IMR-90 (cell line): ENCODE measurements around the gene DPP10. TPM values are rescaled to one million over a fixed set of nuclear protein-coding genes. Genes with fewer than 3 reads are reported as not detected.

Experiments
- ATAC-seq: fragments of 200-7000 bp; cut with Tn5 transposase; 2 replicates; pipeline ENCODE4 v1.9.1; 2020; ENCODE audit warnings: low read depth, mild to moderate bottlenecking, moderate library complexity
- BruUV-seq: library from RNA; stranded (reverse); fragments of 400-500 nt; replicated peaks from 2 replicates; lab custom pipeline; 2021; lab: Mats Ljungman, UMichigan
- CTCF ChIA-PET: fragments of 300-600 bp; formaldehyde crosslinking; extraction: SDS; loops from one replicate; lab custom pipeline; 2021; ENCODE audit warnings: antibody characterized with exemption; lab: Yijun Ruan, JAX
- POLR2A ChIA-PET: fragments of 300-600 bp; sonication (Branson Sonifier 250); formaldehyde crosslinking; loops from one replicate; lab custom pipeline; 2022; ENCODE audit warnings: antibody characterized with exemption; ENCODE audit not compliant: unreplicated experiment; lab: Charles Lee
- DNase-seq: peaks from one replicate; pipeline ENCODE4 v3.0.0; 2013
- H2AFZ ChIP-seq: replicated peaks from 2 replicates; pipeline ENCODE3; 2013; ENCODE audit warnings: low read length, mild to moderate bottlenecking; ENCODE audit not compliant: poor library complexity
- H2AK5ac ChIP-seq: 2 replicates; pipeline ENCODE4 v1.6.1; 2013; ENCODE audit warnings: low read depth, low read length, inconsistent platforms
- H2AK9ac ChIP-seq: replicated peaks from 2 replicates; pipeline ENCODE3; 2013; ENCODE audit warnings: mild to moderate bottlenecking, low read depth, low read length, moderate library complexity; ENCODE audit not compliant: poor library complexity
- H2BK120ac ChIP-seq: 2 replicates; pipeline ENCODE4 v1.6.1; 2013; ENCODE audit warnings: low read depth, low read length, inconsistent platforms
- H2BK15ac ChIP-seq: 3 replicates; pipeline ENCODE4 v1.6.1; 2013; ENCODE audit warnings: low read depth, low read length, inconsistent platforms
- H2BK20ac ChIP-seq: 2 replicates; pipeline ENCODE4 v1.6.1; 2013; ENCODE audit warnings: low read depth, mild to moderate bottlenecking, inconsistent platforms, low read length, moderate library complexity
- H2BK5ac ChIP-seq: 2 replicates; pipeline ENCODE4 v1.6.1; 2013; ENCODE audit warnings: mild to moderate bottlenecking, low read depth, low read length, inconsistent platforms; ENCODE audit not compliant: poor library complexity, severe bottlenecking
- H3K14ac ChIP-seq: replicated peaks from 2 replicates; pipeline ENCODE4 v1.6.1; 2013; ENCODE audit warnings: low read depth, low read length, inconsistent platforms
- H3K18ac ChIP-seq: 2 replicates; pipeline ENCODE4 v1.6.1; 2013; ENCODE audit warnings: low read depth, low read length, control low read depth
- H3K23ac ChIP-seq: 2 replicates; pipeline ENCODE4 v1.6.1; 2013; ENCODE audit warnings: low read depth, low read length, inconsistent platforms
- H3K27ac ChIP-seq: 2 replicates; pipeline ENCODE4 v1.5.1; 2013; ENCODE audit warnings: mild to moderate bottlenecking, control low read depth, low read length; ENCODE audit not compliant: insufficient read depth
- H3K27me3 ChIP-seq: 2 replicates; pipeline ENCODE4 v1.6.1; 2013; ENCODE audit warnings: low read length; ENCODE audit not compliant: control insufficient read depth, insufficient read depth
- H3K36me3 ChIP-seq: 2 replicates; pipeline ENCODE4 v1.6.1; 2013; ENCODE audit warnings: low read length, mixed read lengths; ENCODE audit not compliant: control insufficient read depth, insufficient read depth
- H3K4ac ChIP-seq: 2 replicates; pipeline ENCODE4 v1.6.1; 2013; ENCODE audit warnings: low read depth, low read length, inconsistent platforms
- H3K4me1 ChIP-seq: 2 replicates; pipeline ENCODE4 v1.6.1; 2013; ENCODE audit warnings: low read length, mixed read lengths; ENCODE audit not compliant: control insufficient read depth, insufficient read depth
- H3K4me2 ChIP-seq: 2 replicates; pipeline ENCODE4 v1.6.1; 2013; ENCODE audit warnings: low read depth, mild to moderate bottlenecking, control low read depth, low read length, moderate library complexity
- H3K4me3 ChIP-seq: 2 replicates; pipeline ENCODE4 v1.5.1; 2013; ENCODE audit warnings: low read depth, mild to moderate bottlenecking, control low read depth, low read length, moderate library complexity; ENCODE audit not compliant: insufficient read depth
- H3K56ac ChIP-seq: 2 replicates; pipeline ENCODE4 v1.6.1; 2013; ENCODE audit warnings: low read length, inconsistent platforms; ENCODE audit not compliant: insufficient read depth; ENCODE audit errors: extremely low read depth
- H3K79me1 ChIP-seq, 2 experiments: 2 replicates each; pipeline ENCODE4 v1.6.1; 2013; ENCODE audit warnings: low read length in 2 of 2, inconsistent platforms in 1 of 2, low read depth in 1 of 2
- H3K9ac ChIP-seq: 2 replicates; pipeline ENCODE4 v1.6.1; 2013; ENCODE audit warnings: low read depth, low read length, control low read depth
- H3K9me1 ChIP-seq: 2 replicates; pipeline ENCODE4 v1.6.1; 2013; ENCODE audit warnings: low read length, inconsistent platforms; ENCODE audit not compliant: insufficient read depth
- H3K9me3 ChIP-seq: 2 replicates; pipeline ENCODE4 v1.6.1; 2013; ENCODE audit warnings: low read length; ENCODE audit not compliant: control insufficient read depth, insufficient read depth
- H4K20me1 ChIP-seq: 2 replicates; pipeline ENCODE4 v1.6.1; 2013; ENCODE audit warnings: low read length, inconsistent platforms; ENCODE audit not compliant: insufficient read depth
- H4K5ac ChIP-seq: 2 replicates; pipeline ENCODE4 v1.6.1; 2013; ENCODE audit warnings: mild to moderate bottlenecking, low read depth, low read length, control low read depth
- H4K8ac ChIP-seq, 2 experiments: 2 replicates each; pipeline ENCODE4 v1.6.1; 2013; ENCODE audit warnings: low read depth in 2 of 2, low read length in 2 of 2, control low read depth in 1 of 2, inconsistent platforms in 1 of 2
- H4K91ac ChIP-seq: 2 replicates; pipeline ENCODE4 v1.6.1; 2013; ENCODE audit warnings: low read depth, low read length, inconsistent platforms; ENCODE audit not compliant: insufficient read depth
- BHLHE40 ChIP-seq: fragments of 150-350 bp; IDR thresholded peaks from 2 replicates; pipeline ENCODE4 v1.6.1; 2016; ENCODE audit warnings: mild to moderate bottlenecking, low read depth, low read length
- CTCF ChIP-seq: conservative IDR thresholded peaks from 2 replicates; pipeline ENCODE4 v1.5.1; 2012; ENCODE audit warnings: mild to moderate bottlenecking, low read depth, low read length, improper control_type of control experiment
- ELK1 ChIP-seq: fragments of 150-350 bp; IDR thresholded peaks from 2 replicates; pipeline ENCODE4 v1.6.1; 2016; ENCODE audit warnings: low read depth, mild to moderate bottlenecking, low read length, moderate library complexity, borderline replicate concordance
- FOS ChIP-seq: fragments of 150-350 bp; IDR thresholded peaks from 2 replicates; pipeline ENCODE4 v1.6.1; 2016; ENCODE audit warnings: low read depth, low read length
- MAFK ChIP-seq: IDR thresholded peaks from 2 replicates; pipeline ENCODE4 v1.6.1; 2012; ENCODE audit warnings: low read depth, low read length, improper control_type of control experiment
- MAZ ChIP-seq: IDR thresholded peaks from 2 replicates; pipeline ENCODE4 v1.6.1; 2012; ENCODE audit warnings: low read depth, mild to moderate bottlenecking, low read length, improper control_type of control experiment, moderate library complexity, borderline replicate concordance
- MXI1 ChIP-seq: IDR thresholded peaks from 2 replicates; pipeline ENCODE4 v1.6.1; 2012; ENCODE audit warnings: low read depth, mild to moderate bottlenecking, low read length, moderate library complexity, borderline replicate concordance
- NFE2L2 ChIP-seq: fragments of 150-350 bp; IDR thresholded peaks from 2 replicates; pipeline ENCODE4 v1.6.1; 2016; ENCODE audit warnings: low read depth, mild to moderate bottlenecking, low read length
- POLR2A ChIP-seq: IDR thresholded peaks from 2 replicates; pipeline ENCODE4 v1.6.1; 2012; ENCODE audit warnings: mild to moderate bottlenecking, low read depth, low read length
- RAD21 ChIP-seq: IDR thresholded peaks from 2 replicates; pipeline ENCODE4 v1.6.1; 2012; ENCODE audit warnings: low read length, improper control_type of control experiment
- RCOR1 ChIP-seq: IDR thresholded peaks from 2 replicates; pipeline ENCODE4 v1.6.1; 2012; ENCODE audit warnings: mild to moderate bottlenecking, low read length, improper control_type of control experiment; ENCODE audit not compliant: insufficient replicate concordance
- RFX5 ChIP-seq: IDR thresholded peaks from 2 replicates; pipeline ENCODE4 v1.8.0; 2012; ENCODE audit warnings: low read depth, mild to moderate bottlenecking, low read length, moderate library complexity
- SMC3 ChIP-seq: fragments of 150-350 bp; IDR thresholded peaks from 2 replicates; pipeline ENCODE4 v1.6.1; 2016; ENCODE audit warnings: low read depth, mild to moderate bottlenecking, antibody characterized with exemption, low read length, moderate library complexity
- USF2 ChIP-seq: fragments of 150-350 bp; IDR thresholded peaks from 2 replicates; pipeline ENCODE4 v1.6.1; 2017; ENCODE audit warnings: mild to moderate bottlenecking, antibody characterized with exemption, low read length, low read depth
- WGBS, 2 experiments: methylation state at CpG; one replicate each; pipeline versions ENCODE4 v1.1.5 to v1.1.7; 2013; ENCODE audit warnings: missing lambda C conversion rate in 2 of 2; ENCODE audit not compliant: insufficient read length in 1 of 2; ENCODE audit errors: extremely low coverage in 2 of 2; 5-methylcytosine and 5-hydroxymethylcytosine counted together
- dilution Hi-C: fragments of 300-500 bp; cut with HindIII; formaldehyde crosslinking; loops from one replicate; pipeline ENCODE4 v1.14.3; 2018; ENCODE audit warnings: low sequenced_read_pairs; ENCODE audit not compliant: unreplicated experiment
- in situ Hi-C: fragments of 300-500 bp; cut with MboI; formaldehyde crosslinking; loops from 3 replicates; pipeline ENCODE4 v1.14.3; 2019; ENCODE audit warnings: low sequenced_read_pairs, inconsistent platforms, mixed read lengths
- intact Hi-C: fragments of 100-400 bp; cut with micrococcal nuclease; formaldehyde crosslinking; loops from 2 replicates; pipeline ENCODE4 v1.10.0; 2022
- polyA plus RNA-seq, 3 experiments: library from polyadenylated mRNA; depleted of rRNA; stranded (reverse); fragments of >200 nt; gene quantifications; 2 replicates each; pipeline ENCODE4 v1.2.3, GENCODE V29; 2012; ENCODE audit warnings: low replicate concordance in 1 of 3
- total RNA-seq: library from RNA; depleted of rRNA; stranded (reverse); fragments of >200 nt; gene quantifications from 2 replicates; pipeline ENCODE4 v1.2.3, GENCODE V29; 2012

DPP10 gene
- total and polyA plus RNA-seq, 2 of the 4 experiments (the other 2 are of a cell fraction): not detected

GRCh38 chr2:114580691-114581090 lies 138.2 kb downstream of the DPP10 start:
- H2BK15ac ChIP-seq: no peak overlapping the region
- no peak for TF ChIP-seq FOS
- no peak for TF ChIP-seq CTCF
- TF ChIP-seq RAD21: no peak
- no peak for TF ChIP-seq ELK1
- TF ChIP-seq RCOR1: no peak
- TF ChIP-seq MAFK: no peak
- TF ChIP-seq SMC3: no peak
- no peak for TF ChIP-seq RFX5
- TF ChIP-seq POLR2A: no peak
- TF ChIP-seq MXI1: no peak
- no peak for TF ChIP-seq USF2
- no peak for TF ChIP-seq BHLHE40
- TF ChIP-seq MAZ: no peak
- TF ChIP-seq NFE2L2: no peak
- H3K9me3 ChIP-seq: no peaks in the 10 kb centered on the region; the same call in 1 of the 2 replicates
- H3K4me1 ChIP-seq: no peaks in the 10 kb centered on the region
- ChIA-PET CTCF (no interaction called here), POLR2A (no interaction called here)
- H2AK5ac ChIP-seq: no peak overlapping the region
- no peaks in the 10 kb centered on the region for H4K20me1 ChIP-seq
- no peak overlapping the region for H3K18ac ChIP-seq
- no CpG with 5 or more reads among the region's 6 CpGs for WGBS, 2 experiments
- no peak overlapping the region for H3K27ac ChIP-seq
- no peak overlapping the region for H4K8ac ChIP-seq
- H4K5ac ChIP-seq: no peak overlapping the region
- H2BK20ac ChIP-seq: no peak overlapping the region
- BruUV-seq: no TSS peak
- no peak overlapping the region for H4K91ac ChIP-seq
- H3K9ac ChIP-seq: no peak overlapping the region
- dilution Hi-C loops (no loop called here), intact Hi-C loops (no loop called here), in situ Hi-C loops (no loop called here)
- no peaks in the 10 kb centered on the region for H3K79me1 ChIP-seq
- H2AFZ ChIP-seq: no peak overlapping the region
- H3K4me3 ChIP-seq: no peak overlapping the region
- H3K14ac ChIP-seq: no peak overlapping the region
- ATAC-seq (no peak), DNase-seq (no peak)
- no peak overlapping the region for H3K4ac ChIP-seq
- H2AK9ac ChIP-seq: no peak overlapping the region
- no peak overlapping the region for H3K4me2 ChIP-seq
- H3K27me3 ChIP-seq: no peaks in the 10 kb centered on the region
- no peak overlapping the region for H3K56ac ChIP-seq
- no peaks in the 10 kb centered on the region for H3K9me1 ChIP-seq
- H3K23ac ChIP-seq: no peak overlapping the region
- H3K36me3 ChIP-seq: no peaks in the 10 kb centered on the region
- H2BK120ac ChIP-seq: no peak overlapping the region
- H2BK5ac ChIP-seq: no peak overlapping the region
